ENCODE results near the gene IL17D.

The IL17D gene

GRCh38 chr13:20720499-20720898, 17.0 kb downstream of the IL17D start:
- no peak for DNase-seq (ENCODE audit: low read depth)
- TF ChIP-seq CTCF (IDR thresholded peaks at IDR 0.05; ENCODE audit: control insufficient read depth, insufficient read depth, low read depth, low read length, missing control alignments): no peak
- no peak overlapping the region for H3K4me3 ChIP-seq (ENCODE audit: control insufficient read depth, low read depth, low read length)

DNA sequence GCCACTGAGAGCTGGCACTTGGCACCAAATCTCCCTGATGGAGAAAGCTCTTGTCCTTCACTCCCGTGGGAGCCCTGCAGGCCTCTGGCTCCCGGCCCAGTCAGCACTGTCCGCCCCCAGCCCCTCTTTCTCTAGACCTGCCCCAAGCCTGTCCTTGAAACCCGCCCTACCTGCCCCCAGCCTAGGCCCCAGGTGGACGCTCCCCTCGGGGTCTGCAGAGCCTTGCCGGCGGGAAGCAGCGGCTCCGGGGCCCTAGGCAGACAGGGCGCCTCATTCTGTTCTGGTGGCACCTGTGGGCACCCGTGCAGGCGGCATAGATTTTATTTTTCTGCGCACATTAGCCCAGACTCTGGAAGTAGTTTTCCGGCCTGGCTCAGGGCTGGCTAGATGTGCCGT, 17.6 kb downstream of the IL17D start:
- no peak overlapping the region for H3K4me3 ChIP-seq (ENCODE audit: control insufficient read depth, low read depth, low read length)
- no peak for TF ChIP-seq CTCF (IDR thresholded peaks at IDR 0.05; ENCODE audit: control insufficient read depth, insufficient read depth, low read depth, low read length, missing control alignments)
- no peak for DNase-seq (ENCODE audit: low read depth)

- TF ChIP-seq CTCF (IDR thresholded peaks at IDR 0.05; ENCODE audit: control insufficient read depth, insufficient read depth, low read depth, low read length, missing control alignments): no peak
- peak overlapping the region; percentile 8; the same call in 1 of the 2 replicates for H3K4me3 ChIP-seq (ENCODE audit: control insufficient read depth, low read depth, low read length)
- DNase-seq (ENCODE audit: low read depth): no peak
Measured at GRCh38 chr13:20721454-20722357, 18.2 kb downstream of the IL17D start.

- H3K4me3 ChIP-seq (ENCODE audit: control insufficient read depth, low read depth, low read length): no peak overlapping the region
- TF ChIP-seq CTCF (IDR thresholded peaks at IDR 0.05; ENCODE audit: control insufficient read depth, insufficient read depth, low read depth, low read length, missing control alignments): no peak
- no peak for DNase-seq (ENCODE audit: low read depth)
Measured at GRCh38 chr13:20727856-20728255, 24.4 kb downstream of the IL17D start.

DNA sequence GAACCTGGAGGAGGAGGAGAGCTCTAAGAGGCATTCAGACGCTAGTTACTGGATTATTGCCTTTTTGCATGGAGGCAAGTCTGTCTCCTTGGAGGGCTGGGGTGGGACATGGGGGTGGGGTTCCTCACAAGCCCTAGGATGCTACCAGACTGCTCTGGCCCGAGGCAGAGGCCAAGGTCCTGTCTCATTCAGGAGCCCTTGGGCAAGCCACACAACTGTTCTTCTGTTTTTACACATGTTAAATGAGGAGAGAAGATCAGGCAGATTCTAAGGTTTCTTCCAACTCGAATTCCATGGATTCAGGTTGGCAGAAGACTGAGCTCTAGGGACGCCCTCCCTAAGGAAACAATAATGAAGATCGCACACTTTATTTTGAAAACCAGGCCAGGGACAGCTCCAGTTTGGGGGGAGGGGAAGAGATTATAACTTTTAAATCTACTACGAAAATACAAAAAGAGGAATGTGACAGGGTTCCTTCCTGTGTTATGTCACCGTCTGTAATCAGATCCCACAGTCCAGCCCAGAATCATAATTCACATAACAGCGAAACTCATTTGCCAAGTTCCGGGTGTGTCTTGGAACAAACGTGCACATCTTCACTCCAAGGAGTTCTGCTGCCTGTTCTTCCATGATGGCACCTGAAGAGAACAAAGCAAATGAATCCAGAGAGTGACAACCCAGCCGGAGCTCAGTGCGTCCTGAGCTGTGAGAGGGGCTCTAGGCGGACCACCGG, 25.2 kb downstream of the IL17D start:
- H3K4me3 ChIP-seq (ENCODE audit: control insufficient read depth, low read depth, low read length): no peak overlapping the region
- no peak for TF ChIP-seq CTCF (IDR thresholded peaks at IDR 0.05; ENCODE audit: control insufficient read depth, insufficient read depth, low read depth, low read length, missing control alignments)
- no peak for DNase-seq (ENCODE audit: low read depth)

- no peak for TF ChIP-seq CTCF (IDR thresholded peaks at IDR 0.05; ENCODE audit: control insufficient read depth, insufficient read depth, low read depth, low read length, missing control alignments)
- H3K4me3 ChIP-seq (ENCODE audit: control insufficient read depth, low read depth, low read length): no peak overlapping the region
- DNase-seq (ENCODE audit: low read depth): no peak
Measured at GRCh38 chr13:20729633-20730585, 26.4 kb downstream of the IL17D start.

Data from AG09309 (cell line).